HG03439 (cell line): ENCODE results near the gene SYNE1.
"Not testable (repeated sequence)": the region's sequence is repeated elsewhere in the genome, so short reads cannot be mapped to it uniquely, and the experiment has no call there.

Experiments
- ATAC-seq: cut with Tn5 transposase; IDR thresholded peaks from one replicate; pipeline ENCODE4 v1.9.1; 2021; ENCODE audit warnings: mild to moderate bottlenecking, moderate library complexity; ENCODE audit not compliant: unreplicated experiment

The SYNE1 gene, protein sequence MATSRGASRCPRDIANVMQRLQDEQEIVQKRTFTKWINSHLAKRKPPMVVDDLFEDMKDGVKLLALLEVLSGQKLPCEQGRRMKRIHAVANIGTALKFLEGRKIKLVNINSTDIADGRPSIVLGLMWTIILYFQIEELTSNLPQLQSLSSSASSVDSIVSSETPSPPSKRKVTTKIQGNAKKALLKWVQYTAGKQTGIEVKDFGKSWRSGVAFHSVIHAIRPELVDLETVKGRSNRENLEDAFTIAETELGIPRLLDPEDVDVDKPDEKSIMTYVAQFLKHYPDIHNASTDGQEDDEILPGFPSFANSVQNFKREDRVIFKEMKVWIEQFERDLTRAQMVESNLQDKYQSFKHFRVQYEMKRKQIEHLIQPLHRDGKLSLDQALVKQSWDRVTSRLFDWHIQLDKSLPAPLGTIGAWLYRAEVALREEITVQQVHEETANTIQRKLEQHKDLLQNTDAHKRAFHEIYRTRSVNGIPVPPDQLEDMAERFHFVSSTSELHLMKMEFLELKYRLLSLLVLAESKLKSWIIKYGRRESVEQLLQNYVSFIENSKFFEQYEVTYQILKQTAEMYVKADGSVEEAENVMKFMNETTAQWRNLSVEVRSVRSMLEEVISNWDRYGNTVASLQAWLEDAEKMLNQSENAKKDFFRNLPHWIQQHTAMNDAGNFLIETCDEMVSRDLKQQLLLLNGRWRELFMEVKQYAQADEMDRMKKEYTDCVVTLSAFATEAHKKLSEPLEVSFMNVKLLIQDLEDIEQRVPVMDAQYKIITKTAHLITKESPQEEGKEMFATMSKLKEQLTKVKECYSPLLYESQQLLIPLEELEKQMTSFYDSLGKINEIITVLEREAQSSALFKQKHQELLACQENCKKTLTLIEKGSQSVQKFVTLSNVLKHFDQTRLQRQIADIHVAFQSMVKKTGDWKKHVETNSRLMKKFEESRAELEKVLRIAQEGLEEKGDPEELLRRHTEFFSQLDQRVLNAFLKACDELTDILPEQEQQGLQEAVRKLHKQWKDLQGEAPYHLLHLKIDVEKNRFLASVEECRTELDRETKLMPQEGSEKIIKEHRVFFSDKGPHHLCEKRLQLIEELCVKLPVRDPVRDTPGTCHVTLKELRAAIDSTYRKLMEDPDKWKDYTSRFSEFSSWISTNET (N-terminal part only)

DNA sequence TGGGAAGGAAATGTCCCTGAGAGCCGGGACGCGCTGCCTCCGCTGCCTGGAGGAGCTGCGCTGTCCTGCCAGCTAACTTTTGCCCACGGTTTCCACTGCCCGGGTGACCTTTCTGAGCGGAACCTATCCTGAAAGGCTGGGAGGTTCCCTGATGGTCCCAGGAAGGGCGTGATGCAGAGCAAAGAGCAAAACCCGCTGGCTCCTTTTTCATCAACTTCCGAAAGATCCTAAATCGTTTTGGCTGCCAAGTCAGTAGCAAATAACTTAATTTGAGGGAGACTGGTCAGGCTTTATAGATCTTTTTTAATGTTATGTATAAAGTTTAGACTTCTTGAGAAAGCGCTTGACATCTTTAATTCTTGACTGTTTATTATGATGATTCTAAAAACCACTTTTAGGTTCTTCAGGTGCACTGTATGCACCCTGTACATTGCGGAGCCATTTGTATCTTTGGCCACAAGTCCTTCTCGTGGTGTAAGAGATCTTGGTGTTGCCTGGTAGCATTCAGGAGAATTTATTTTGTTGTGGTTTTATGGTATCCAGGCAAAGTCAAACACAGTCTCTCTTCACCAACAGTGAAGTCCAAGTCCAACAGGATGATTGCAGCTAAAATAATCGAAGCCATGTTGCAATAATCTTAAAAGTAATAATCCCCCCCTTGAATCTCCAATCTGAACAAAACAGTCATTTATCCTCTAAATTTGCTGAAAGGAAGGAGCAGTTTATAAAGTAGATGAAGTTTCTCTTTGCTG is at the start of gene SYNE1:
TSS of gene SYNE1 (minus strand) at position 67 of the 752 bp plus-strand sequence. CDS start 9,031 bp downstream, outside the sequence.
- no peak for ATAC-seq

DNA sequence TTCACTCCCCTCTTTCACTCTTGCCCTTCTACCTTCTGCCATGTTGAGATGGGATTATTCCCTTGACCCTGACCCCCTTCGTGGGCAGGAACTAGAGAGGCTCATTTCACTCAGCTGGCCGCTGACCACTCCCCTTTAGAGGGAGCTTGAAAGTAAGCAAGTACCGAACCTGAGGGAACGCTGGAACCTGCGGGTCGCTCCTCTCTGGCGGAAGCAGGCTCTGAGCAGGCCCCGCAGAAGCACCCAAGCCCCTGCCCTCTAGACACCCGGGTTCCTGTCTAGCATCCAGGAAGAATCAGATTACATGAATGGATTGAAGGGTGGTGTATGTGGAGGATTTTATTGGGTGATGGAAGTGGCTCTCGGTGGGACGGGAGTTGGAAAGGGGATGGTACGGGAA is 48.7 kb upstream of the SYNE1 start:
- no peak for ATAC-seq

DNA sequence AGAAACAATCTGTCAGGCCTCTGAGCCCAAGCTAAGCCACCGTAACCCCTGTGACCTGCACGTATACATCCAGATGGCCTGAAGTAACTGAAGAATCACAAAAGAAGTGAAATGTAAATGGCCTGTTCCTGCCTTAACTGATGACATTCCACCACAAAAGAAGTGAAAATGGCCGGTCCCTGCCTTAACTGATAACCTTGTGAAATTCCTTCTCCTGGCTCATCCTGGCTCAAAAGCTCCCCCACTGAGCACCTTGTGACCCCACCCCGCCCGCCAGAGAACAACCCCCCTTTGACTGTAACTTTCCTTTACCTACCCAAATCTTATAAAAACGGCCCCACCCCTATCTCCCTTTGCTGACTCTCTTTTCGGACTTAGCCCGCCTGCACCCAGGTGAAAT is 45.8 kb upstream of the SYNE1 start:
- not testable (repeated sequence) for ATAC-seq

DNA sequence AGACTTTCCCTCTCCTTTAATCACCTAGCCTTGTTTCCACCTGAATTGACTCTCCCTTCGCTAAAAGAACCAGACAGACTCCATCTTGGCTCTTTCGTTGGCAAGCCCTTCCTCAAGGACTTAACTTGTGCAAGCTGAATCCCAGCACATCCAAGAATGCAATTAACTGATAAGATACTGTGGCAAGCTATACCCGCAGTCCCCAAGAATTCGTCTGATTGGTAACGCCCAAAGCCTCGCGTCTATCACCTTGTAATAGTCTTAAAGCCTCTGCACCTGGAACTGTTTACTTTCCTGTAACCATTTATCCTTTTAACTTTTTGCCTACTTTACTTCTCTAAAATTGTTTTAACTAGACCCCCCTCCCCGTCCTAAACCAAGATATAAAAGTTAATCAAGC is 45.0 kb upstream of the SYNE1 start:
- ATAC-seq: no peak

DNA sequence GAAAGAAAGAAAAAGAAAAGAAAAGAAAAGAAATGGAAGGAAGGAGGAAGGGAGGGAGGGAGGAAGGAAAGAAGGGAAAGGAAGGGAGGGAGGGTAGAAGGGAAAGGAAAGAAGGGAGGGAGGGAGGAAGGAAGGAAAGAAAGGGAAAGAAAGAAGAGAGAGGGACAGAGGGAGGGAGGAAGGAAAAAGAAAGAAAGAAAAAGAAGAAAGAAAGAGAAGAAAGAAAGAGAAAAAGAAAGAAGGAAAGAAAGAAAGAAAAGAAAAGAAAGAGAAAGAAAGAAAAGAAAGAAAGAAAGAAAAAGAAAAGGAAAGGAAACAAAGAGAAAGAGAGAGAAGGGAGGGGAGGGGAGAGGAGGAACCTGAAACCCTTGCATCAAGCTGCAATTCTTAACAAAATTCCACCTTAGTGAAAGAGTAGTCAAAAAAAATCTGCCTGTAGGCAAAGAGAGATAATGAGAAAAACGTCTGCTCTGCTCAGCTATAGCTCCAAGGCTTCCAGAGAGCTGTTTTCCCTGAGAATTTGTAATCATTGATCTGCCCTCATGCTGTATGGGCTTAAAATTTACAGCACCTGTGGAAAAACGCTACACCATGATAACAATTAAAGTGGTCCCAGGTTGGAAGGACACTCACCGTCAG is 43.8 kb upstream of the SYNE1 start:
- no peak for ATAC-seq

DNA sequence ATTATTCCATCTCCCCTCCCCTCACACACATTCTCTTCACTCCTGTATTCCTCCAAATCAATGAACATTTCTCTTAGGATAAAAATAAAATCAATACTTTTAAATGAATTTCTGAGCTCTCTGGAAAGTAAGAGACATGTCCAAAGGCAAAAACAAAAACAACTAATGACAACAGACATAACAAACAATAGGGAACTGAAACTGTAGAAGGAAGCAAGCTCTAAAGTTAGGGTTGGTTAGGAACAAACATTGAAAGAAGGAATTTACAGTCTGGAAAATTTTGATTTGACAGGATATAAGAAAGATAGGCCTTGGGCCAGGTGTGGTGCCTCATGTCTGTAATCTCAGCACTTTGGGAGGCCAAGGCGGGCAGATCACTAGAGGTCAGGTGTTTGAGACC is 43.0 kb upstream of the SYNE1 start:
- ATAC-seq: no peak

DNA sequence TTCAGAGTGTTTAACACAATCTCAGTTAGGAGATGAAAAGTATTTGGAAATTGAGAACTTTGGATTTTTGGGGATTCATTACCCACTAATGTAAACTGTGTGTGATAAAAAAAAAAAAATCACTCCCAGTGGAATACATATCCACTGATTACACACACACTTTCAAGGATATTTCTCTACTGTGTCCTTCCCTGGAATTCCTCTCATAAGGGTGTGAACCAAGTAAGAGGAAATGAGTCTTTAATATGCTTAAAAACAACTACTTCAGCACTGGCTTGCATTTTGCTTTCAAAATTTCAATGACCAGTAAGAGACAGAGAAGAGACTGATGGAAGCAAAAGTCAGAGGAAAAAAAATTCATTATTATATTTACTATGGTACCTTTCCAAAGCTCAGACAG is 36.1 kb upstream of the SYNE1 start:
- ATAC-seq: no peak

DNA sequence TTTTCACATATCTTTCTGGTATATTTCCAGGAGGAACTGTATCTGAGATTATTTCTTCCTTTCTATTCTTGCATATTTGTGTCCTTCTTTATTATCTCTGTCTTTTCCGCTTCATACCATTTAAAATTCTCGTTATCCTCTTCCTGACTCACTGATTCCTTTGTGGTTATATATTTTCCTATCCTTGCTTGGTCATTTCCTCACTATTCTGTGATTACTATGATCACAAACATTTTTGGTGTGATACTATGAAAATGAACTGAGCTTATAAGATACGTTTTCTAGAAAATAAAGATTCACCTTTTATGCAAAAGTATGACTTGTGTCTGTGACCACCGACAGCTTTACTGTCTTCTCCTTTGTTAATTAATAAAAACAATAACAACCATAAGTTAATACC is 34.0 kb upstream of the SYNE1 start:
- no peak for ATAC-seq

DNA sequence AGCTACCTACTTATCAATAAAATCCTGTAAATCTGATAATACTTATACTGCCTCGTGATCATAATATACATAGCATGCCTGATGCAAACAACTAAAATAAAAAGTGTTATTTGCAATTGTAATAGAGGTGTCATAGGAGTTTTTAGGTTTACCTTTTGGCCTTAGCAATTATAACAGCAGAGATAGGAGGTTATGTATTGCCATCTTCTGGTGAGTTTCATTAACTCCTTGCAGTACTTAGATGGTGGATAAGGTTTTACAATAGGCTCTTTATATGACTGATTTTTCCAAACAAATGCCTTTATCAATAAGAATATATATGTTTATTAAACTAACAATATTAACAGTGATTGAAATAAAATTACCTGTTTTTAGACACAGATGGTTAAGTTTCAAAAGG is 32.7 kb upstream of the SYNE1 start:
- ATAC-seq: no peak

DNA sequence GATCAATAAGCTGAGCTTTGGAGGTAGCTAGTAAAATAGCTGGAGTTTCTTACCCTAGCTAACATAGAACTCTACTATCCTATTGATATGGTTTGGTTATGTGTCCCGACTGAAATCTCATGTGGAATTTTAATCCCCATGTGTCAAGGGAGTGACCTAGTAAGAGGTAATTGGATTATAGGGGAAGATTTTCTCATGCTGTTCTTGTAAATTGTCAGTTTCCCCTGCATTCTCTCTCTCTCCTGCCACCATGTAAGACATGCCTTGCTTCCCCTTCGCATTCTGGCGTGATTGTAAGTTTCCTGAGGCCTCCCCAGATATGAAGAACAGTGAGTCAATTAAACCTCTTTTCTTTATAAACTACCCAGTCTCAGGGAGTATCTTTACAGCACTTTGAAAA is 24.6 kb upstream of the SYNE1 start:
- ATAC-seq: no peak

DNA sequence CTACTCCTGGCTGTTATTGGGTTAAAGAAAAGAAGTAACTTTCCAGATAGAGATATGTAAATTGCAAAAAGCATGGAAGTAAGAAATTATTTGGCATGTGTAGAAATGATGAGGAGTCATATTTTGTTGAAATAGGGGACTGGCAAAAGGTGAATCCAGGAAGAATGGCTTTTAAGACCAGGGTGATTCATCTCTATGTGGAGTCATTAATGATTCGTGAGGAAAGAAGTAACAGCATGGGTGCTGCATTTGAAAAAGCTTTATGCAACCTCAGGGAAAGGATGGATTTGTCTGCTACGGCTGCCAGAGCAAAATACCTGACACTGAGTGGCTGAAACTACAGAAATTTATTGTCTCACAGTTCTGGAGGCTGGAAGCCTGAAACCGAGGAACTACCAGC is 14.8 kb upstream of the SYNE1 start:
- no peak for ATAC-seq

DNA sequence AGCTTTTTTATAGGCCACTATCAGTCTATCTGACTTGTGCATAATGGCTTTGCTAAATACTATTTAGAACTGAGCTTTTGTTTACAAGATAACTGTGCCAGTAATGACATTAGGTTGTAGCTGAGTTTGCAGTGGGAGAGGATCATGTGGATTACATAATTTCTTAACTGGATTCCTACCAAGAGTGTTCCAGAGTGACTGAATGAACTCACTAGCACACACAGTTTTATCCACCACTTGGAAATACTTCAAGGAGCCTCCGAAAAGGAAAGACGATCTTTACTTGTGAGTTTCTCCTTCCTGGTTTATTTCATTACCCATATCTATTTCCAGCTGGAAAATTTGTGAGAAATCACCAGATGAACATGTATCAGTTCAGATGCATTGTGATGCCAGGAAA is 10.9 kb upstream of the SYNE1 start:
- ATAC-seq: no peak

DNA sequence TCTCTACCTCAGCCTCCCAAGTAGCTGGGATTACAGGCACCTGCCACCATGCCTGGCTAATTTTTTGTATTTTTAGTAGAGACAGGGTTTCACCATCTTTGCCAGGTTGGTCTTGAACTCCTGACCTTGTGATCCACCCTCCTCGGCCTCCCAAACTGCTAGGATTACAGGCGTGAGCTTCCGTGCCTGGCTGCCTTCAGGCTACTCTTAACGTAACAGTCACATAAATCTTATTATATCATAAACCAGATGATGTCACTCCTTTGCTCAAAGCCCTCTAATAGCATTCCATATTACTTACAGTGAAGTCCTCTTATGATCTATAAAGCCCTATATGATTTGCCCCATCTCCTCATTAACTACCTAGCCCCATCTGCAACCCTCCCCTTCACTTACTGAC is 9.6 kb upstream of the SYNE1 start:
- ATAC-seq: not testable (repeated sequence)

DNA sequence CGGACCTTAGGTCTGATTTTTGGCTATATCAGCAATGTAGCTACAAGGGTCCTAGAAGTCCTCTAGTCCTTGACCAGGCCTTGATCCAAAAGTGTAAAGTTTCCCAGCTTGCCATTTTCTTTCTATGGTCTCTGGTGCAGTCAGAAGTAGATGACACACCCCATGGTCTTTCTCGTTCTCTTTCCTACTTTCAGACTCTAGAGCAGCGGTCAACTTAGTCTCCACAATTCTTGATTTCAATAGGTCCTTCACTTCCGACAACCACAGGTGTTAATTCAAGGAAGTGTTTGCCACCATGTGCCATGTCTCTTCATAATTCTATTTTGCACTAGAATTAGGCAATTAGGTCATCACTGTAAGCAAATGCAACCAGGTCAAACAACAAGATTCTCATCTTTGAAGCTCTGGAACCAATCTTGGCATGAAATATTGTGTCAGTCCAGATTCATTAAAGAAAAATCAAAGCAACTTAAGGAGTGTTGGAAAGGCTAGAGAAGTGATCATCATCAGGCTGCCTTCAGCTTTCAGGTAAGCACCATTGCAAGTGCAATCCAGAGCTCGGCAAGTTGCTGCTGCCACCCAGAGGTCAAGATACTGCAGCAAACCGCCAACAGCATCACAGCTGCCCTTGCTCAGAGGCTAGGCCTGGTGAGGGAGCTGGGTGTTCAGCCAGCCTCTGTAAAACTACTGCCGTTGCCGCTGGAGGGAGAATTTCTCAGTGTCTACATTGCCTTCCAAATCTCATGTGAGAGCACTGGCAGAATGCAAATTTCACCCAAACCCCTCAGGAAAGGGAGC is 5.6 kb upstream of the SYNE1 start:
- peak; percentile 97 for ATAC-seq

DNA sequence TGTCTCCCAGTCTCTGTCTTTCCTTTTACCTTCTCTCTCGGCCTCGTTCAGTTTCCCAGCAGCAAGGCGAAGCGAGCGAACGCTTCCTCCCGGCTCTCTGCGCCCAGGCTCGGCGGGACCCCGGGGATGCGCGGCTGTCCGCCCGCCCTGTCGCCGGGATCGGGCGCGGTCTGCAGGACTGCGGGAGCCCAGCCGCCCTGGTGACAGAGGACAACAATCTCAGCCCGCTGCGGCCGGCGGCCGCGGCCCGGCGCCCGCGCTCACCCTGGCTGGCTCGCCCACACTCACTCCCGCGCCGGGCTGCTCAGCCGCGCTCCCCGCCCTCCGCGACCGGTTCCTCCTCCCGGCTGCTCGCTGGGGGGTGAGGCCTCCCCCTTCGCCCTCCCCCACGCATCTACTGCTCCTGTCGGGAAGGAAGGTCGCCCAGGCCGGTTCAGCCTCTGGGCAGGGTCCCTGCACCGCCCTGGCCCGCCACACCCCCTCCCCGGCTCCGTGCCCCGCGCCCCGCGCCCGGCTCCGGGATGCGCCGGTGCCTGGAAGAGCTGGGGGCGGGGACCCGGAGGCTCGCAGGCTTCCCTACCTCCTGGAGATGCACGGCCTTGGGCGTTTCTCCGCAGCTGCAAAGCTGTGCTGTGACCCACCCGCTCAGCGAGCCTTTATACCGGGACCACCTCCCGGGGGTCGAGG is 410 bp downstream of the SYNE1 start:
- no peak for ATAC-seq

DNA sequence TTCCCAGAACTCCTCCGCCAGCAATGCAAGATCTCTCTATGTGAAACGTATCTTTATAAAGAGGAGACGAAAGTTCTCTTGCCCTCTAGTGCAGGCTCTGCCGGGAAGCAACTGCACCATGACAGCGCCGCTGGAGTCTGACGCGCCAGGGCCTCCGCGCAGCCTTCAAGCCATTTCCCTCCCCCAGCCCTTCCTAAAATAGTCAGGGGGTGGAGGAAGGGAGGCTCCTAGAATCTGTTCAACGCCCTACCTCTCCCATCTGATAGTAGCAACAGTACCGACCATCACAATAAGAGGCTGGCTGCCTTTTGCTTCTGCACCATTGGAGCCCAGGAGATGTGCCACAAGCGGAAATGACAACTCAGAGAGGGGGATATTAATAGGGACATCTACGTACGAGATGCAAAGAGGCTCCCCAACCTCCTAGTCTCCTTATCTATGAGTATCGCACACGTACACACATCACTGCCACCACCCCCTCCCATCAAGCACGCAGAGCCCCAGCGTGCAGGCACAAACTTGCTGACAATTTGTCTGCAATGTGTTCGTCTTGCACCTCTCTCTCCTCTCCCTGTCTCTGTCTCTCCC is 1.0 kb downstream of the SYNE1 start:
- no peak for ATAC-seq

DNA sequence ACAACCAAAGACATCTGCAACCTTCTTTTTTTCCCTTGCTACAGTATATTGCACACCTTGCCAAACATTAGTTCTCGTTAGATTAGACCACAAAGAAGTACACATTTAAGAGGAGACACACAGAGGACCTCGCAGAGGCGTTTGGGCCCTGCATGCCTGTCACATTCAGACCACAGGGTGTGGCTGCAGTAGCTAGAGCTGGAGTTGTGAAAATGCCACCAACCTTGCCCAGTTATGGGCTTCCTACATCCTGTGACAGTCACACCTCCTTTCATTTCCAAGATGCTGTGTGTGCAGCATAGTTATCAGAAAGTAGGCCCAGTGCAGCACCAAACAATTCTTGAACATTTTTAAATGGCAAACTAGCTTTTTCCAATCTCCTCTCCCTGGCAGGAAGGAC is 2.4 kb downstream of the SYNE1 start:
- peak; percentile 71 for ATAC-seq

DNA sequence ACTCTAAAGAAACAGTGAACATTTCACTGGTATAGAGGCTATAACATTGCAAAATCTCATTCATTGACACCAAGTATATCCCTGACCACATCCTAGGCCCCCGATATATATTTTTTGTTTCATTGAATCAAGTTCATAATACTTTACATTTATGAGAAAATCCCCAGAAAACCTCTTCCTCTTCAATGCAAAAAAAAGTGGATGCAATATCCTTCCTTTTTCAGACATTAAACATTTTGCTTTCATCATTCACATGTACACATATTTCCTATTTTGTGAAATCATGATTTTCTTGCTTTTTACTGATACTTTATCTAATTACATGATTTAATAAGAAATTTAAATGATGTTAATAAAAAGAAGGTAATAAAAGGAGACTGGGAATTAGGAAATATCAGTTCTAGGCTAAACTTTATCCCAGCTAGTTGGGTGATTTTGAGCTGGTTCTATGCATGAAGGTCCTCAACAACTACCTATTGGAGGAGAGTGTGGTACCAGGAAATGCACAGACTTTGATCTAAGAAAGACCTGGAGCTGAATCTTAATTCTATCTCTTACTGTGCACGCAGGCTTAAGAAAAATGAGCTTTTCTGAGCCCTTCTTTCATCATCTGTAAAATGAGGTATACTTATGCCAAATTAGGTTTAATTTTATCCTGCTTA is 4.9 kb downstream of the SYNE1 start:
- no peak for ATAC-seq
